ENCODE results near the gene ATG4D.
"Not testable (repeated sequence)": the region's sequence is repeated elsewhere in the genome, so short reads cannot be mapped to it uniquely, and the experiment has no call there.

The ATG4D gene

GRCh38 chr19:10566658-10567410, 23.1 kb downstream of the ATG4D start:
- Mint-ChIP-seq H3K4me1 (peaks cover 26% of the 10 kb centered on the region), H3K36me3 (peaks cover 9% of the 10 kb centered on the region), H3K27ac (peak overlapping the region; percentile 91), H3K4me3 (peak overlapping the region; percentile 91), H3K9me3 (no peaks in the 10 kb centered on the region), H3K27me3 (no peaks in the 10 kb centered on the region)
- peak; percentile 46 to 57 for DNase-seq (ENCODE audit: low spot score in 2 of 2)
- ATAC-seq (ENCODE audit: low read depth), result peak; percentile 20

- Mint-ChIP-seq H3K27ac (peak overlapping the region; percentile 87), H3K27me3 (no peaks in the 10 kb centered on the region), H3K36me3 (peaks cover 9% of the 10 kb centered on the region), H3K4me1 (peaks cover 31% of the 10 kb centered on the region), H3K4me3 (peak overlapping the region; percentile 91), H3K9me3 (no peaks in the 10 kb centered on the region)
- ATAC-seq (ENCODE audit: low read depth), result no peak
- DNase-seq (ENCODE audit: low spot score in 2 of 2), result no peak
Measured at GRCh38 chr19:10567656-10568055, 24.0 kb downstream of the ATG4D start.

GRCh38 chr19:10568062-10568825, 24.5 kb downstream of the ATG4D start:
- Mint-ChIP-seq H3K27ac (peak overlapping the region; percentile 87), H3K4me1 (peaks cover 31% of the 10 kb centered on the region), H3K27me3 (no peaks in the 10 kb centered on the region), H3K4me3 (peak overlapping the region; percentile 91), H3K36me3 (peaks cover 9% of the 10 kb centered on the region), H3K9me3 (no peaks in the 10 kb centered on the region)
- no peak for DNase-seq (ENCODE audit: low spot score in 2 of 2)
- ATAC-seq (ENCODE audit: low read depth), result peak; percentile 5

- DNase-seq (ENCODE audit: low spot score in 2 of 2) (peak; percentile 98 to 99), ATAC-seq (ENCODE audit: low read depth) (peak; percentile 69)
- Mint-ChIP-seq H3K36me3 (peaks cover 9% of the 10 kb centered on the region), H3K4me3 (peak within 1 kb of the TSS; percentile 91), H3K27me3 (no peaks in the 10 kb centered on the region), H3K9me3 (no peaks in the 10 kb centered on the region), H3K4me1 (peaks cover 31% of the 10 kb centered on the region), H3K27ac (peak within 1 kb of the TSS; percentile 87)
Measured at GRCh38 chr19:10568826-10569651, 25.3 kb downstream of the ATG4D start, which contains the start of gene CDKN2D. Gene CDKN2D, minus strand, starts transcription at chr19:10568979. Its CDS starts 326 bp downstream, at chr19:10568653.

- not testable (repeated sequence) for H3K27ac Mint-ChIP-seq; H3K4me1 Mint-ChIP-seq; H3K27me3 Mint-ChIP-seq; DNase-seq (ENCODE audit: low spot score in 2 of 2); H3K9me3 Mint-ChIP-seq; H3K36me3 Mint-ChIP-seq; ATAC-seq (ENCODE audit: low read depth); H3K4me3 Mint-ChIP-seq
Measured at GRCh38 chr19:10573793-10574192, 30.1 kb downstream of the ATG4D start.

GRCh38 chr19:10574462-10574861, 30.8 kb downstream of the ATG4D start:
- Mint-ChIP-seq H3K4me1 (peaks cover 7% of the 10 kb centered on the region), H3K27me3 (no peaks in the 10 kb centered on the region), H3K27ac (no peak overlapping the region), H3K9me3 (no peaks in the 10 kb centered on the region), H3K4me3 (no peak overlapping the region), H3K36me3 (no peaks in the 10 kb centered on the region)
- ATAC-seq (ENCODE audit: low read depth) (no peak), DNase-seq (ENCODE audit: low spot score in 2 of 2) (no peak)

GRCh38 chr19:10575011-10575716, 31.5 kb downstream of the ATG4D start:
- Mint-ChIP-seq H3K4me3 (no peak overlapping the region), H3K36me3 (no peaks in the 10 kb centered on the region), H3K4me1 (peaks cover 7% of the 10 kb centered on the region)

GRCh38 chr19:10577951-10578350, 34.2 kb downstream of the ATG4D start:
- peaks cover 5% of the 10 kb centered on the region for H3K4me1 Mint-ChIP-seq
- H3K27me3 Mint-ChIP-seq, result no peaks in the 10 kb centered on the region
- DNase-seq (ENCODE audit: low spot score in 2 of 2) (no peak), ATAC-seq (ENCODE audit: low read depth) (no peak)
- H3K36me3 Mint-ChIP-seq, result no peaks in the 10 kb centered on the region
- no peaks in the 10 kb centered on the region for H3K9me3 Mint-ChIP-seq
- no peak overlapping the region for H3K27ac Mint-ChIP-seq
- H3K4me3 Mint-ChIP-seq, result no peak overlapping the region

More at GRCh38 chr19:10575011-10575716, 31.5 kb downstream of the ATG4D start:
- Mint-ChIP-seq H3K27me3 (no peaks in the 10 kb centered on the region), H3K9me3 (no peaks in the 10 kb centered on the region), H3K27ac (no peak overlapping the region)
- DNase-seq (ENCODE audit: low spot score in 2 of 2) (no peak), ATAC-seq (ENCODE audit: low read depth) (no peak)

GRCh38 chr19:10580979-10581631, 37.4 kb downstream of the ATG4D start:
- Mint-ChIP-seq H3K27me3 (no peaks in the 10 kb centered on the region), H3K9me3 (no peaks in the 10 kb centered on the region), H3K4me1 (peaks cover 14% of the 10 kb centered on the region), H3K27ac (peak overlapping the region; percentile 35), H3K36me3 (no peaks in the 10 kb centered on the region), H3K4me3 (no peak overlapping the region)
- ATAC-seq (ENCODE audit: low read depth) (peak; percentile 96), DNase-seq (ENCODE audit: low spot score in 2 of 2) (peak; percentile 89 to 93)

- no peak overlapping the region for H3K27ac Mint-ChIP-seq
- H3K36me3 Mint-ChIP-seq, result no peaks in the 10 kb centered on the region
- no peak for DNase-seq (ENCODE audit: low spot score in 2 of 2)
- H3K4me3 Mint-ChIP-seq, result no peak overlapping the region
- no peak for ATAC-seq (ENCODE audit: low read depth)
- H3K27me3 Mint-ChIP-seq, result no peaks in the 10 kb centered on the region
- H3K9me3 Mint-ChIP-seq, result no peaks in the 10 kb centered on the region
- peaks cover 14% of the 10 kb centered on the region for H3K4me1 Mint-ChIP-seq
Measured at GRCh38 chr19:10582091-10582490, 38.4 kb downstream of the ATG4D start.

GRCh38 chr19:10583036-10583776, 39.5 kb downstream of the ATG4D start:
- H3K36me3 Mint-ChIP-seq, result no peaks in the 10 kb centered on the region
- H3K27ac Mint-ChIP-seq, result no peak overlapping the region
- peaks cover 6% of the 10 kb centered on the region for H3K9me3 Mint-ChIP-seq
- no peak overlapping the region for H3K4me3 Mint-ChIP-seq
- H3K27me3 Mint-ChIP-seq, result peaks cover 4% of the 10 kb centered on the region
- DNase-seq (ENCODE audit: low spot score in 2 of 2) (no peak), ATAC-seq (ENCODE audit: low read depth) (no peak)
- peaks cover 21% of the 10 kb centered on the region for H3K4me1 Mint-ChIP-seq

- Mint-ChIP-seq H3K4me3 (no peak overlapping the region), H3K9me3 (peaks cover 6% of the 10 kb centered on the region), H3K4me1 (peaks cover 16% of the 10 kb centered on the region), H3K36me3 (no peaks in the 10 kb centered on the region), H3K27me3 (peaks cover 4% of the 10 kb centered on the region), H3K27ac (no peak overlapping the region)
- ATAC-seq (ENCODE audit: low read depth) (no peak), DNase-seq (ENCODE audit: low spot score in 2 of 2) (no peak)
Measured at GRCh38 chr19:10586396-10586795, 42.7 kb downstream of the ATG4D start.
